ENCODE data around the gene TIMM13. TPM values are rescaled to one million over a fixed set of nuclear protein-coding genes. Genes with fewer than 3 reads are reported as not detected.

The TIMM13 gene
- total RNA-seq (38.3 and 47.4 TPM in 2 replicates), polyA plus RNA-seq (188 and 213 TPM in 2 replicates)

DNA sequence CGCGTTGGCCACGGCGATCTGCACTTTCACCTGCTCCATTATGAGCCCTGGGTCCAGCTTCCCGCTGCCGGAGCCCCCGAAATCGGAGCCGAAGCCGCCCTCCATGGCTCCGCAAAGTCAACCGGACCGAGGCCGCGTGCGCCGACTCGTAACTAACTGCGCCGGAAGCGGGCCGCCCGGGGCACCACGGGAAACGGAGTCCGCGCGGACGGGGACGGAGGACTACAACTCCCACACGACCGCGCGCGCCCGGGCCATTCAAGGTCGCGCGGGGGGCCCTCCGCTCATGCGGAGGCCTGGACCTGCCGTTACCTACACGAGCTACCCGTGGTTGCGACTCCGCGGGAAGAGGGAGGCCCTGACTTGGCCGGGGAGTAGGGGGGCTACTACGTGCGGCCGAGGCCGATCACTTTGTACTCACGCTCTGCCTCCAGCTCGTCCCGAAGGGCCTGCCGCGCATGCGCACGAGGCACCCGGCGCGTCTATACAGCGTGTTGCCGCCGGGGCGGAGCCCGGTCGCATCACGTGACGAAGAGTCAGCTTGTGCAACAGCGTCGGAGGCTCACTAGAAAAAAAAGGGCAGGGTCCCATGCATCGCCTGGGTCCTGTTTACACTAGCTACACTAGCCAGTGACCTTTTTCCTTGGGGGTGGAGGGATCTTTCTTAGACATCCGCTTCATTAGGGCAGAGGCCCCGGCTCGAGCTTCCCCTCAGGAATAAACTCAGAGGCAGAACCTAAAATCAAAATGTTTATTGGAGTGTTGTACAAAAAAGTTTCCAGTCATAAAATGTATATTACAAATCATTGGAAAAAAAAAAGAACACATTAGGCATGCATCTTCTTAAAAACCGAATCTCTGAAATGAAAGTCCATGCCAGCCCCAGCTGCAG, at the start of gene TIMM13:
TIMM13 (minus strand) TSS at position 158 of the 892 bp plus-strand sequence; CDS start at position 105, 53 bp downstream.
- H3K4me2 ChIP-seq: peak within 1 kb of the TSS; percentile 98
- H3K79me2 ChIP-seq: peaks cover 32% of the 10 kb centered on the region
- H3K9me3 ChIP-seq (ENCODE audit: low read depth): no peaks in the 10 kb centered on the region
- peak within 1 kb of the TSS; percentile 96 for H3K27ac ChIP-seq
- peaks cover 34% of the 10 kb centered on the region for H4K20me1 ChIP-seq (ENCODE audit: insufficient read depth, poor library complexity, severe bottlenecking)
- H2AFZ ChIP-seq: peak within 1 kb of the TSS; percentile 70
- TF ChIP-seq EZH2phosphoT487 (IDR thresholded peaks at IDR 0.05; ENCODE audit: low read depth, severe bottlenecking, unreplicated experiment) (no peak), EZH2 (IDR thresholded peaks at IDR 0.05; ENCODE audit: borderline replicate concordance) (no peak)
- TF ChIP-seq, protein P1, sequence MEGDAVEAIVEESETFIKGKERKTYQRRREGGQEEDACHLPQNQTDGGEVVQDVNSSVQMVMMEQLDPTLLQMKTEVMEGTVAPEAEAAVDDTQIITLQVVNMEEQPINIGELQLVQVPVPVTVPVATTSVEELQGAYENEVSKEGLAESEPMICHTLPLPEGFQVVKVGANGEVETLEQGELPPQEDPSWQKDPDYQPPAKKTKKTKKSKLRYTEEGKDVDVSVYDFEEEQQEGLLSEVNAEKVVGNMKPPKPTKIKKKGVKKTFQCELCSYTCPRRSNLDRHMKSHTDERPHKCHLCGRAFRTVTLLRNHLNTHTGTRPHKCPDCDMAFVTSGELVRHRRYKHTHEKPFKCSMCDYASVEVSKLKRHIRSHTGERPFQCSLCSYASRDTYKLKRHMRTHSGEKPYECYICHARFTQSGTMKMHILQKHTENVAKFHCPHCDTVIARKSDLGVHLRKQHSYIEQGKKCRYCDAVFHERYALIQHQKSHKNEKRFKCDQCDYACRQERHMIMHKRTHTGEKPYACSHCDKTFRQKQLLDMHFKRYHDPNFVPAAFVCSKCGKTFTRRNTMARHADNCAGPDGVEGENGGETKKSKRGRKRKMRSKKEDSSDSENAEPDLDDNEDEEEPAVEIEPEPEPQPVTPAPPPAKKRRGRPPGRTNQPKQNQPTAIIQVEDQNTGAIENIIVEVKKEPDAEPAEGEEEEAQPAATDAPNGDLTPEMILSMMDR (IDR thresholded peaks at IDR 0.05; ENCODE audit: poor library complexity): no peak
- DNase-seq (ENCODE audit: low spot score): peak; percentile 100
- WGBS (ENCODE audit: low lambda C conversion rate, missing lambda C conversion rate): 2% methylated on average over 76 of the region's 77 CpGs
- no peaks in the 10 kb centered on the region for H3K27me3 ChIP-seq
- H3K4me3 ChIP-seq: peak within 1 kb of the TSS; percentile 70
- H3K36me3 ChIP-seq (replicated peaks; ENCODE audit: insufficient read depth, low read depth): no peaks in the 10 kb centered on the region
- H3K4me1 ChIP-seq (ENCODE audit: insufficient read depth): peaks cover 28% of the 10 kb centered on the region
- H3K9me2 ChIP-seq (replicated peaks; ENCODE audit: insufficient read depth): no peaks in the 10 kb centered on the region

DNA sequence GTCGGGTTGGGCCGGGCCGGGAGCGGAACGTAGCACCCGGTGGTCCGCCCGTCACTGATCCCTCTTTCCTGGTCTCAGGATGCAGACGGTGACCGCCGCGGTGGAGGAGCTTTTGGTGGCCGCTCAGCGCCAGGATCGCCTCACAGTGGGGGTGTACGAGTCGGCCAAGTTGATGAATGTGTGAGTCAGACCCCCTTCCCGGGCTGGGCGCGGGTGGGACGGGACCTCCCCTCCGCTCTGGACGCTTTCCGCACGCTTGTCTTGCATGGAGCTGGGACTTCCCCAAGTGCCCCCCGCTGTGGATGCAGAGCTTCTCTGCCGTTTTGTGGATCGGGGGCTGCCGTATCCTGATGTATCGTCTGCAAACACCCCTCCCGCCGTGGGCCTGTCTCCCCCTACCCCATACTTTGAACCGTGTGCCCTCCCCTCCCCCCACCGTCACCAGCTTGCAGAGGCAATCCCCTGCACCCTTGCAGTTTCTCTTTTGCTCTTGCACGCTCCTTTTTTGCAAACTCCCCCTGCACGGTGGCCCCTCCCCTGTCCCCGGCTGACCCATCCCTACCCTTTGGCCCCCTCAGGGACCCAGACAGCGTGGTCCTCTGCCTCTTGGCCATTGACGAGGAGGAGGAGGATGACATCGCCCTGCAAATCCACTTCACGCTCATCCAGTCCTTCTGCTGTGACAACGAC, 49.2 kb upstream of the TIMM13 start:
- under 1% methylated on average over 26 of the region's 42 CpGs for WGBS (ENCODE audit: low lambda C conversion rate, missing lambda C conversion rate)
- H4K20me1 ChIP-seq (ENCODE audit: insufficient read depth, poor library complexity, severe bottlenecking): peaks cover 17% of the 10 kb centered on the region
- H3K79me2 ChIP-seq: peaks cover 19% of the 10 kb centered on the region
- H3K9me2 ChIP-seq (replicated peaks; ENCODE audit: insufficient read depth): no peaks in the 10 kb centered on the region
- peak overlapping the region; percentile 77 for H3K27ac ChIP-seq
- H3K27me3 ChIP-seq: no peaks in the 10 kb centered on the region
- peak overlapping the region; percentile 85 for H3K4me2 ChIP-seq
- peaks cover 20% of the 10 kb centered on the region for H3K4me1 ChIP-seq (ENCODE audit: insufficient read depth)
- H3K4me3 ChIP-seq: peak overlapping the region; percentile 54
- H3K36me3 ChIP-seq (replicated peaks; ENCODE audit: insufficient read depth, low read depth): no peaks in the 10 kb centered on the region
- peak; percentile 60 for DNase-seq (ENCODE audit: low spot score)
- TF ChIP-seq EZH2phosphoT487 (IDR thresholded peaks at IDR 0.05; ENCODE audit: low read depth, severe bottlenecking, unreplicated experiment) (no peak), EZH2 (IDR thresholded peaks at IDR 0.05; ENCODE audit: borderline replicate concordance) (no peak)
- TF ChIP-seq, protein P1 (IDR thresholded peaks at IDR 0.05; ENCODE audit: poor library complexity): no peak
- no peaks in the 10 kb centered on the region for H3K9me3 ChIP-seq (ENCODE audit: low read depth)
- no peak overlapping the region for H2AFZ ChIP-seq

DNA sequence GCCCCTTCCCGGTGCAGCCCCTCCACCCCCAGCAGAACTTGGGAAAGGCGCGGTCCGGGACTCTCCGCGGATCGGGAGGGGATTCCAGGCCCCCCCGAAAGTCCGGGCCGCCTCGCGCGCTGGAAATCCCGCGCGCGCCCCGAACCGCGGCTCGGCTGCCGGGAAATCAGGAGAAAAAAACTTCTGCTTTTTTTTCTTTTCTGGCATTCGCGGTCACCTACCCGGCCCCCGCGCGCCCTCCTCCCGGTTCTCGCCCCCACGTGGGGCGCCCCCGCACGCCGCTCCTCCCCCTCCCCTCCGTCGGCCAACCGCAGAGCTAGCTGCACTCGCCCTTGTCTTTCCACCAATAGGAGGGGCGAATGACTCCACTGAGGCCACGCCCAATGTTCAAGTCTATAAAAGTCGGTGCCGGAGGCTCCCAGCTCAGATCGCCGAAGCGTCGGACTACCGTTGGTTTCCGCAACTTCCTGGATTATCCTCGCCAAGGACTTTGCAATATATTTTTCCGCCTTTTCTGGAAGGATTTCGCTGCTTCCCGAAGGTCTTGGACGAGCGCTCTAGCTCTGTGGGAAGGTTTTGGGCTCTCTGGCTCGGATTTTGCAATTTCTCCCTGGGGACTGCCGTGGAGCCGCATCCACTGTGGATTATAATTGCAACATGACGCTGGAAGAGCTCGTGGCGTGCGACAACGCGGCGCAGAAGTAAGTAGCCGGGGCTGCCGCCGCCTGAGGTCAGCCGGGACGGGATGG, 48.5 kb upstream of the TIMM13 start, which contains the start of gene GADD45B:
GADD45B (plus strand) TSS at position 426 of the 749 bp plus-strand sequence; CDS start at position 658, 232 bp downstream.
- TF ChIP-seq EZH2 (IDR thresholded peaks at IDR 0.05; ENCODE audit: borderline replicate concordance): no peak
- TF ChIP-seq, protein P1 (IDR thresholded peaks at IDR 0.05; ENCODE audit: poor library complexity): no peak
- no peak for TF ChIP-seq EZH2phosphoT487 (IDR thresholded peaks at IDR 0.05; ENCODE audit: low read depth, severe bottlenecking, unreplicated experiment)
- WGBS (ENCODE audit: low lambda C conversion rate, missing lambda C conversion rate): 1% methylated on average over 53 of the region's 70 CpGs
- peak within 1 kb of the TSS; percentile 88 for H3K4me2 ChIP-seq
- H4K20me1 ChIP-seq (ENCODE audit: insufficient read depth, poor library complexity, severe bottlenecking): peaks cover 17% of the 10 kb centered on the region
- no peaks in the 10 kb centered on the region for H3K27me3 ChIP-seq
- H3K9me3 ChIP-seq (ENCODE audit: low read depth): no peaks in the 10 kb centered on the region
- no peaks in the 10 kb centered on the region for H3K36me3 ChIP-seq (replicated peaks; ENCODE audit: insufficient read depth, low read depth)
- H3K4me3 ChIP-seq: peak within 1 kb of the TSS; percentile 54
- DNase-seq (ENCODE audit: low spot score): peak; percentile 98
- peaks cover 19% of the 10 kb centered on the region for H3K79me2 ChIP-seq
- H3K4me1 ChIP-seq (ENCODE audit: insufficient read depth): peaks cover 20% of the 10 kb centered on the region
- peak within 1 kb of the TSS; percentile 28 for H2AFZ ChIP-seq
- H3K27ac ChIP-seq: peak within 1 kb of the TSS; percentile 77
- H3K9me2 ChIP-seq (replicated peaks; ENCODE audit: insufficient read depth): no peaks in the 10 kb centered on the region

All from hepatocyte (in vitro differentiated cells).